DND-41 (cell line): Measurements from ENCODE around the gene AFF2.

ENCODE experiments used
- ATAC-seq: fragments of 200-7000 bp; cut with Tn5 transposase; 3 replicates; pipeline ENCODE4 v1.9.1; 2021; ENCODE audit warnings: low read depth; ENCODE audit not compliant: insufficient read depth
- DNase-seq: peaks from one replicate; pipeline ENCODE4 v3.0.0-alpha.2; 2020
- H2AFZ ChIP-seq: 2 replicates; pipeline ENCODE4 v1.6.0; 2012; ENCODE audit warnings: low read depth, low read length
- H3K27ac ChIP-seq: 2 replicates; pipeline ENCODE4 v1.5.1; 2012; ENCODE audit warnings: low read length, inconsistent platforms
- H3K27me3 ChIP-seq: fragments of 200-600 bp; sonication (generic); 2 replicates; pipeline ENCODE4 v1.6.0; 2012; ENCODE audit warnings: low read length, mild to moderate bottlenecking, inconsistent platforms; ENCODE audit not compliant: insufficient read depth, poor library complexity
- H3K36me3 ChIP-seq: 2 replicates; pipeline ENCODE4 v1.5.1; 2012; ENCODE audit warnings: low read length, inconsistent platforms; ENCODE audit not compliant: insufficient read depth
- H3K4me1 ChIP-seq: 2 replicates; pipeline ENCODE4 v1.5.1; 2012; ENCODE audit warnings: mild to moderate bottlenecking, low read length; ENCODE audit not compliant: insufficient read depth
- H3K4me2 ChIP-seq: 2 replicates; pipeline ENCODE4 v1.6.0; 2012; ENCODE audit warnings: mild to moderate bottlenecking, moderate library complexity, low read length, inconsistent platforms; ENCODE audit not compliant: insufficient read depth
- H3K4me3 ChIP-seq, 2 experiments: fragments of 200-600 bp in 1 of 2; shearing (Covaris generic) in 1 of 2; 2 replicates each; pipeline ENCODE4 v1.5.1; 2012 to 2016; ENCODE audit warnings: inconsistent platforms in 2 of 2, low read length in 2 of 2, mild to moderate bottlenecking in 2 of 2, low read depth in 1 of 2, moderate library complexity in 1 of 2
- H3K79me2 ChIP-seq: 2 replicates; pipeline ENCODE4 v1.6.0; 2012; ENCODE audit warnings: low read length, inconsistent platforms; ENCODE audit not compliant: insufficient read depth
- H3K9ac ChIP-seq: 2 replicates; pipeline ENCODE4 v1.6.0; 2012; ENCODE audit warnings: low read depth, mild to moderate bottlenecking, inconsistent platforms, low read length, moderate library complexity
- H3K9me3 ChIP-seq: 2 replicates; pipeline ENCODE4 v1.5.1; 2012; ENCODE audit warnings: low read length, moderate library complexity, mild to moderate bottlenecking, inconsistent platforms; ENCODE audit not compliant: insufficient read depth, severe bottlenecking
- H4K20me1 ChIP-seq: 2 replicates; pipeline ENCODE4 v1.6.0; 2012; ENCODE audit warnings: low read length; ENCODE audit not compliant: insufficient read depth
- EZH2 ChIP-seq: IDR thresholded peaks from 3 replicates; pipeline ENCODE4 v1.6.1; 2012; ENCODE audit warnings: borderline replicate concordance, low read depth, mild to moderate bottlenecking, moderate library complexity, low read length, inconsistent platforms; ENCODE audit not compliant: severe bottlenecking
- TF ChIP-seq, protein P1 (sequence below): IDR thresholded peaks from 2 replicates; pipeline ENCODE4 v1.5.1; 2012; ENCODE audit warnings: borderline replicate concordance, low read length, moderate library complexity, mild to moderate bottlenecking; ENCODE audit not compliant: poor library complexity, severe bottlenecking; ENCODE audit errors: extremely low read depth

AFF2 gene

DNA sequence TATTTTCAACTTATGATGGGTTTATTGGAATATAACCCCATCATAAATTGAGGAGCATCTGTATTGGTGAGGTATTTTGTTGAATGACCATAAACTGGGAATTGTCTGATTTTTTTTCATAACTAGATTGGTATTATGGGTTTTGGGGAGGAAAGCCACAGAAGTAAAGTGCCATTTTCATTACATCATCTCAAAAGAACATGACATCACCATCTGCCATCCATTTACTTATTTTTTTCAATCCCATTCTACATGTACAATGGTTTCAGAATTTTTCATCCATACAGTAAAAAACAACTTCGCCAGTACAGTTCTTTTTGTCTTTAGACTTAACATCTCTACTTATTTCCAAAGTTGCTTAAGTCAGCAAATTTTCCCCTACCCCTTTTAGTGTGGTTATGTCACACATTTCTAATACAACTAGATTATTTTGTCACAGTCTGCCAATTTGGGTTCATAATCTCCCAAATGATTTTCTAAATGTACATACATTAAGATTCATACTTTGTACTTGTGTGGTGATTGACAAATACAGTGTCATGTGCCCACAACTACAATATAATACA, 545.3 kb downstream of the AFF2 start:
- Histone ChIP-seq H3K9me3 (no peaks in the 10 kb centered on the region), H3K27me3 (no peaks in the 10 kb centered on the region), H3K4me1 (no peaks in the 10 kb centered on the region), H3K36me3 (no peaks in the 10 kb centered on the region), H3K4me3 (no peak overlapping the region), H4K20me1 (no peaks in the 10 kb centered on the region), H2AFZ (no peak overlapping the region), H3K27ac (no peak overlapping the region), H3K79me2 (no peaks in the 10 kb centered on the region), H3K4me2 (no peak overlapping the region), H3K9ac (no peak overlapping the region)
- TF ChIP-seq, protein P1, sequence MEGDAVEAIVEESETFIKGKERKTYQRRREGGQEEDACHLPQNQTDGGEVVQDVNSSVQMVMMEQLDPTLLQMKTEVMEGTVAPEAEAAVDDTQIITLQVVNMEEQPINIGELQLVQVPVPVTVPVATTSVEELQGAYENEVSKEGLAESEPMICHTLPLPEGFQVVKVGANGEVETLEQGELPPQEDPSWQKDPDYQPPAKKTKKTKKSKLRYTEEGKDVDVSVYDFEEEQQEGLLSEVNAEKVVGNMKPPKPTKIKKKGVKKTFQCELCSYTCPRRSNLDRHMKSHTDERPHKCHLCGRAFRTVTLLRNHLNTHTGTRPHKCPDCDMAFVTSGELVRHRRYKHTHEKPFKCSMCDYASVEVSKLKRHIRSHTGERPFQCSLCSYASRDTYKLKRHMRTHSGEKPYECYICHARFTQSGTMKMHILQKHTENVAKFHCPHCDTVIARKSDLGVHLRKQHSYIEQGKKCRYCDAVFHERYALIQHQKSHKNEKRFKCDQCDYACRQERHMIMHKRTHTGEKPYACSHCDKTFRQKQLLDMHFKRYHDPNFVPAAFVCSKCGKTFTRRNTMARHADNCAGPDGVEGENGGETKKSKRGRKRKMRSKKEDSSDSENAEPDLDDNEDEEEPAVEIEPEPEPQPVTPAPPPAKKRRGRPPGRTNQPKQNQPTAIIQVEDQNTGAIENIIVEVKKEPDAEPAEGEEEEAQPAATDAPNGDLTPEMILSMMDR, result no peak
- no peak for TF ChIP-seq EZH2
- DNase-seq, result no peak
- ATAC-seq, result no peak
